NCI-H748 (cell line): ENCODE results near the gene CPXM2.
A peak's percentile ranks its signal among the peaks of the same experiment; 100 is the strongest.

Experiments used
- DNase-seq: peaks from one replicate; lab custom pipeline; 2025; ENCODE audit not compliant: unreplicated experiment; lab: John Stamatoyannopoulos, UW

Gene CPXM2

DNA sequence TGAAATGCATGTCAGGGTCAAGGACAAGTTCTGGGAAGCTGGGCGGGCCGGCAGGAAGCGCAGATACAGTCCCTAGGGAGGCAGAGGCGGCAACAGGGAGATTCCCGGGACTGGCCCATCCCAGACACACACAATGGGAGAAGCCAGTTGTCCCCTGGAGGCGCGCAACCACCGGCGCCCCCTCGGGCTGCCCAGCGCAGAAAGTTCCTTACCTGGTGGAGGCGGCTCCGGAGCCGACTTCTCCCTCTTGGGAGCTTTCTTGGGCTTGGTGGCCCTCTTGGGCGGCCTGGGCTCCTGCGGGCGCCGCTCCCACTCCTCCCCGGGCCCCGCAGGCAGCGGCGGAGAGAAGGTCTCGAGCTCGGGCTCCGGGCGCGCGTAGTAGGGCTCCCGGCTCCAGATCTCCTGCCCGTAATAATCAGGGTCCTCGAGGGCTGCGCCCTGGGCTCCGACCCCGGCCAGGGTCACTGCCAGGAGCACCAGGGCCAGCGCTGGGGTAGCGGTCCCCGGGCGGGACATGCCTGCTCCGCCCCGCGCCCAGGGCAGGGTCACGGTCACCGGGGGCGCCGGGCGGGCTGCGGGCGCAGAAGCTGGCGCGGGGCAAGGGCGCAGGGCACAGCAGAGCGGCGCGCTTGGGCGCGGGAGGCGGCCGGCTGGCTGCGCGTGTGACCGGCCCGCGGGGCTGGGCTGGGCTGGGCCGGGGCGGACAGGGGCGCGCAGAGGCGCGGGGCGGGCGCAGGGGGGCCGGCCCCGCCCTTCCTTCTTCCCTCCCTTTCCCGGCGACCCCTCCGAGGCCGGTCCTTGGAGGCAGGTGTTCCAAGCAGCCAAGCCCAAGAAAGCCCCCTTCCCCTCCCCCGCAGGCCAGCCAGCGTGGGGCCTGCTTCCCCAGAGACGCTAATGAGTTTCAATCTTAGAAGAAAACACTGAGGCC, at the start of gene CPXM2:
TSS of gene CPXM2 (minus strand) at position 664 of the 928 bp plus-strand sequence. CDS start at position 516, 148 bp downstream.
- DNase-seq, result no peak

DNA sequence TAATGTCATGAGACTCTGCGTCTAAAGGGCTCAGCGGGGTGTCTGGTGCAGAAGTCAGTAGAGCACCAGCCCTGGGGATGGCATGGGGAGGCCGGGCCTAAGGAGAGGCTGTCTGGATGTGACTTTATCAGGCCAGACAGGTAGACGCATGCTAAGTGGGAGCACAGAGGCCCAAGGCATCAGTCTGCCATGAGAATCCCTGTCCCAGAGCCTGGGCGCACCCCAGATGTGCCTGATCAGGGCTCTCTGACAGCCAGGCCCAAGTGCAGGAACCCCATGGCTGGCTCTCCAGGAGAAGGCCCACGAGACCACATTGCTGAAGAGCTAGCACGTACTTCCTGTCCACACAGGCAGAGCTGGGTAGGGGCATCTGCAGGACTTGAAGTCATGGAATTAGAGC, 48.0 kb upstream of the CPXM2 start:
- no peak for DNase-seq

DNA sequence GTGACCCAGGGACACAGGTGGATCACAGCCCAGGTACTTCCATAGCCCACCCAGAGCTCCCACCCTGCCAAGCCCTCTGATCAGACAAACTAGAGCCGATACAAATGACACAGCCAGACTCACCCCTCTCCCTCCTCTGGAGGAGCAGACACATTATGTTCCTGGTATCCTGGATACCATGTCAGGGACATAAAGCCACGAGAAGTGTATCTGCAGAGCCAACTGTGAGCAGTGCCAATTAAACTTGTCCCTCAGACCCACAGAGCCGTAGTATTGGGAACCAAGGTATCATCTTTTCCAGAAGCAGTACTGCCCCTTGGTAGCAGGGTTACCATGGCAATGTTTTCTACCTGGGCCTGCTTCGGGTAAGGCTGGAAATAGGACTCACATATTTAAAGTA, 47.3 kb upstream of the CPXM2 start:
- no peak for DNase-seq

DNA sequence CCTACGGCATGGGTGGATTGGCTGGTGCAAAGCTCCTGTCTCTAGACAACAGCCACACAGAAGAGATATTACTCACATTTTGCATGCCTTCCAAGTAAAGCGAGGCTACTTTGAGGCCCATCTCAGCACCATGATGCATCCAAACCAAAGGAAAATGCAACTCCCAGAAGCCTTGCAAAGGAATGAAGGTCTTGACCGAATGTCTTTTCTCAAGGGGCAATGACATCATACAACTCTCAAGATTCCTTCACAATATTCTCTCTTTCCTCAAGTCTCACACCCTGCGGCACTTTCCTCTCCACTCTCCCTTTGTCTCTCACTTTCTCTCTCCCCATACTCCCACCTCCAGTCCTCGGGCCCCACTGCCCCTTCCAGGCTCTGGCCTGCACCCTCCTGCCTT, 44.8 kb upstream of the CPXM2 start:
- no peak for DNase-seq

DNA sequence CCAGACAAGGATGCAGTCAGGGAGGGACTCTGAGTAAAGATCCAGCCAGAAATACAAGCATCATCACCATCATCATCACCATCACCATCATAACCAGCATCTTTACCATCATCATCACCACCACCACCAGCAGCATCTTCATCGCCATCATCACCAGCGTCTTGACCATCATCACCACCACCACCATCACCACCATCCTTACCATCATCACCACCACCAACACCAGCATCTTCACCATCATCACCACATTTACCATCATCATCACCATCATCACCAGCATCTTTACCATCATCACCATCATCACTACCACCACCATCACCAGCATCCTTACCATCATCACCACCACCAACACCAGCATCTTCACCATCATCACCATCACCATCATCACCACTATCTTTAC, 44.1 kb upstream of the CPXM2 start:
- DNase-seq, result no peak

DNA sequence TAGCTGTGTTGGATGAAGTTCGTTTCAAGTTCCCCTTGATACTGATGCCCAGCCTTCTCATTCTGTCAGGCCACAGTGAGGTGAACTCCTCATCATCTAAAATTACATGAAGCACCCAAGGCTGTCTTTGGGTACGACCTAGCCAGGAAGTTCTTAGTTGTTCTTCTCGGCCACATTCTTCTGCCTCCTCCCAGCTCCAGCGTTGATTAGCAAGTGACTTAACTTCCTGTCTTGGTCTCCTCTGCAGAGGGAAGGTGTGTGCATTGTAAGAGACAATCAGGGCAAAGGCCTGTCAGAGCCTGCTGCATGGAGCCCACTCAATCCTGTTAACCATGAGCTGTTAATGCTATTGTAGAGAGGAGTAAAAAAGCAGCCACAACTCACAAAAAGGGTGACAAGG, 43.2 kb upstream of the CPXM2 start:
- DNase-seq, result no peak

DNA sequence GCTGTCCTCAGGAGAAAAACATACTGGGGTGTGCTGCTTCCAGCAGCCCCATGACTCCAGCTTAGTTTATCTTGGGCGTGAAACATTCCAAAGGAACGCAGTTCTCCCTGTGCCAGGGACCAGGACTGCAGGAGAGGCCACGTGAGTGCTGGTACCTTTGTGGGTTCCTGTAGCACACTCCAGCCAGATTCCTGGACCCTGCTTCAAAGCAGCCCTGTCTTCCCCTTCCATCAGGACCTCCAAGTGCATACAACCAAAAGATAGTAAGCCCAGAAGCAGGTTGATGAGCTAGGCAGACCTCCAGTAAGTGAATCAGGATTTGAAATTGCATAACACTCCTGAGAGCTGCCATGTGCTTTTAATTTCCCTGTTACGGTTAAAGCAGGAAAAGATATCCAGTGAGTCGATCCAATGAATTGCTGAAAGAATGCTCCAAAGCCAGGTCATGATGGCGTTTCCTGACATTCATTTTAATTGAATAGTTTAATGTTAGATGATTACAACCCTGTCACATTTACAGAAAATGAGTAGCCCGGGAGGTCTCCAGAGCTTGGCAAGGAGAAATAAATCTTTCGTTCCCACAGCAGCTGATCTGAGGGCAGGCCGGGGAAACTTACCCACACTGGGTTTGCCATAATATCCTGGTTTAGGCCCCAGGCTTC, 38.9 kb upstream of the CPXM2 start:
- no peak for DNase-seq

DNA sequence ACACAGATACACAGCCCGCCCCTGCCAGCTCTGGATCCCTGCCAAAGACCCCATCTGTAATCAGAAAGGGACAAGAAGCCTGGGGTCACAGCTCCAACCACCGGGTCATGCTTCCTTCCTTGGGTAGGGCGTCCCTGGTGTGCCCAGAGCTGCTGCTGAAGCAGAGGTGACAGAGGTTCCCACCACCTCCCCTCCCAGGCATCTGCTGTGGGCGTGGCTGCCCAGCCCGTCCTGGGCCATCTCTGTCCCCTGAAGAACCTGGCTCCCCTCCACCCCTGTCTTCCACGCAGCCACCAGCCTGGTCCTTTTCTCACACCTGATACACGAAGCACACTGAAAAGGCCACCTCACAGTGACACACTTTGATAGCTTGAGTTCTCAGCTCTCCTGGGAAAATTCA, 38.2 kb upstream of the CPXM2 start:
- no peak for DNase-seq

DNA sequence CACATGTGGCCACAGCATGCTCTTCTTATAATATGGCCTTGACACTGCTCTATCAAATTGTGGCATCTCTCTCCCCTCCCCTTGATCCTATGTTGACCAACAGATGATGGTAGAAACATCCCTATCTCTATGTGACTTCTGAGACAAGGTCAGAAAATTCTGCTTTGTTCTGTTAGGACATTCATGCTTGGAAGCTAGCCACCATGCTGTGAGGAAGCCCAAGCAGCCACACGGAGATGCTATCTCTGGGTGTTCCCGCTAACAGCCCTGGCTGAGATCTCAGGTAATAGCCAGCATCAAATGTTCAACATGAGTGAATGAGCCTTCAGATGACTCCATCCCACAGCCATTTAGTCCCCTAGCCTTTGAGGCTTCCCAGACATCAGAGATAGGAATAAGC, 36.8 kb upstream of the CPXM2 start:
- no peak for DNase-seq

DNA sequence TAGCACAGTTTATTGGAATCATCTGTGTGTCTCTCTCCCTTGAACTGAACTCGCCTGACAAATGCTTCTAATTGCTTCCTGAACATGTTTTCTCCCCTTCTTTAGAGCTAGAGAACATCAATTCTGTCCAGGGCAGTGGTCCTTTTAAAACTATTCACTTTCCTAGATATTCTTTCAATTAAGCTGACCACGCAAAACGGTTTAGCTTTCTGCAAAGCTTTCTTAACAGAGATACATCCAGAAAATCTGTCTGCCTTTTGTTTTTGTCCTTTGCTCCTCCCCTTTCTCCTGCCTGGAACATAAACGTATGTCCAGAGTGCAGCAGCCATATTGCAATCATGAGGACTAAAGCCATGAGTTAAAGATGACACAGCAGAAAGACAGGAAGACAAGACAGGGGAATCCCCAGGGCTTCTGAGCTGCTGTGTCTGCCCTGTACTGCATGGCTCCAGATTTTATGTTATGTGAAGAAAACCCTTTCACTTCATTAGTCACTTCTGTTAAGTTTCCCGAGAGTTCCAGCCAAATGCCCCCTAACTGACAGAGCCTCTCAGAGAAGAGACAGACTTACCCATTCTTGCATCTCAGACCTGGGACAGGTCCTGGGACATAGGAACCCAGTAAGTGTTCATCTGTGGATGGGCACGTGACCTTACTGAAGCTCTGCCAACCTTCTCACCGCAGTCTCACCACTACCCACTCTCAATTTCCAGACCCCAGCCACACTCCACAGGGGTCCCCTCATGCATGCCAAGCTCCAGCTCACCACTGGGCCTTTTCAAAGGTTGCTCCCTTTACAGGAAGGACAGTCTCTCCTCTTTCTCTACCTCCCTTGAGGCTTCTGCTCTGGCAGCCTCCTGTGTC, 35.0 kb upstream of the CPXM2 start:
- no peak for DNase-seq

DNA sequence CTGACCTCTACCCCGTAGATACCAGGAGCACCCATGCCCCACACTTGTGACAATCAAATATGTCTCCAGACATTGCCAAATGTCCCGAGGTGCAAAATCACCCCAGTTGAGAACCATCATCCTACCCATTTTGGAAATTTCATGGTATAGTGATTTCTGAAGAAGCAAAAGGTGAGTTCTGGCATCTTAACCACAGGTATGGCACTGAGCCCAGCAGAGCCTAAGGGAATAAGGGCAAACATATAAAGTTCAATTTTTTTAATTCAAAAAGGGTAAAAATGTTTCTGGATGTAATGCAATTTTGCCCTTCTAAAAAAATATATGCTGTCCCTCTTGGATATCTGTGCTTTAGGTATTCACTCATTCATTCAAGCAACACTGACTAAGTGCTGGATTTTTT, 30.5 kb upstream of the CPXM2 start:
- no peak for DNase-seq

DNA sequence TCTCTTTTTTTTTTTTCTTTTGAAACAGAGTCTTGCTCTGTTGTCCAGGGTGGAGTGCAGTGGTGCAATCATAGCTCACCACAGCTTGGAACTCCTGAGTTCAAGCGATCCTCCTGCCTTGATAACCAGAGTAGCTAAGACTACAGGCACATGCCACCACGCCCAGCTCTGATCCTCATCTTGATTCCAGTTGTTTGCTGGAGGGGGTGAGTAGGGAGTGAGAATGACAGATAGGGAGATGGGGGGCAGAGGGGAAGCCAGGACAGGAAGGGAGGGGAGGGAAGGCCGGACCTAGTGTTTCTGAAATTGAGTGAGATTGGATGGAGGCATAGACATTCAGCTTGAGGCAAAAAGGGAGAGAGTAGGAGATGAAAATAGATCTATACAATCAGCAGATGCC, 25.2 kb upstream of the CPXM2 start:
- no peak for DNase-seq

DNA sequence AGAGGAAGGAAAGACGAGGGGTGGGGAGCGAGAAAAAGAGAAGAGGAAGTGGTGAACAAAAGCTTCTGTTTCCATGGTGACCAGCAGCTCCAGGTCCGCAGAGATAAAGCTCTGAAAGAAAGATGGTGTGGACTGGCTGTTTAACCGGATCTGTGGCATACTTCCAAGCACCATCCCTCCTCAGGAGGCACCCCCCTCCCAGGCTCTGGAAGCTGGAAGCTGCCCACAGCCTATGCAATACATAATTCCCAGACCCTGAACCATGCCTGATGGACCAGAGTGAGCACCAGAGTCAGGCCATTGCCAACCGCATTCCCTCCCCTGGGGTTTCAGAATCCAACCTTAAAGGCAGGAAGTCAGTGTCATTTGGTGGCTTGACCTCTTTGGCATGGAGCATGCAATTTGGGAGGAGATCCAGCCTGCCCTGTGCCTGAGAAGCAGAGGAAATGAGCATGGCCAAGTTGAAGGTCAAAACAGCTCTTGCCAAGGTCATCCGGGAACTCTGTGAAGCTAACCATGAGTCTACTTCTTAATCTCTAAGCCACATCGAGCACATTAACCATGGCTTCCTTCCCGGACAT, 22.2 kb upstream of the CPXM2 start:
- peak; percentile 76 for DNase-seq

DNA sequence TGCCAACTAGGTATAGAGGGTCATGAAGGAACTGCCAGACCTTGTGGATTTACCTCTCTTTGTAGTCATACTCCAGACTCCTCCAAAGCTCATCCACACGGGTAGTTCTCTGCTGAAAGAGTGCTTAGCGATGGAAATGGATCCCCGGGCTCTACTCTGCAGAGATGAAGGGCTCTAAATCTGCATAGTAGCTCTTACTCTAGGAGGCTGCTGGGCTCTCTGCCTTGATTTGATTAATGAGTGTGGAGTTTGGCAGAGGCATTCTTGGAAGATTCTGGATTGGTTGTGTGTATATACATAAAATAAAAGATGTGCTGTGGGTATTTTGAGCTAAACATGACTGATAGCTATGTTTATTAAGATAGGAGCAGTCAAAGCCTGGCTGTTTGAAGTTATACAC, 21.3 kb upstream of the CPXM2 start:
- DNase-seq, result no peak

DNA sequence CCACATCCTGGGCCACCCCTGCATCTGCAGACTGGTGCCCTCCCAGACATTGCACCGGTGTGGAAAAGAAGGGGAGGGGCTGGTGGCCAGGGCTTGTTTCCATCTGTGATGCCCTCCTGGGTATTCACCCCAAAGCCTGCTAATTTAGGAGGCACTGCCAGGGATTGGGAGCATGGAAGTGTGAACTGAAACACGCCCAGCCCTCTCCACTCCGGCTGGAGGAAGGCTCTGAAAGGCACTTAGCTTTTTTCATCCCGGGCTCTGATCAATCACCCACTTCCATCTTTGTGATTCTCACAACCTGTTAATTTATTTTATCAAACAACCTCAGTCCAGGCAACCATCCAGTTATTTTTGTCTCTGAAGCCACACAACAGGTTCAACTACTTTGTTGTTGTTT, 20.9 kb upstream of the CPXM2 start:
- DNase-seq, result peak; percentile 28

DNA sequence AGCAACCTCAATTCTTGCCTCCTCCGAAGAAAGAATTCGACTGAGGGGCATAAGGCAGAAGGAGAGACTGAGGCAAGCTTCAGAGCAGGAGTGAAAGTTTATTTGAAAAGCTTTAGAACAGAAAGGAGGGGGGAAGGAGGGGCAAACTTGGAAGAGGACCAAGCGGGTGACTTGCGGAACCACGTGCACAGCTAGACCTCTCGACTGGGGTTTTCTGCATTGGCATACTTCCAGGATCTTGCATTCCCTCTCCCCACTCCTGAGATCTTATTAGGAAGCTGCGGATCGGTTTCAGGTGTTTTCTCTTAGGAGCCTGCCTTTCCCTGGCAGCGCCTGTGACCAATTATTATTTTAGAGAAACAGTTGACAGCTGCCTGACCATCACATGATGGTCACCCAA, 20.3 kb upstream of the CPXM2 start:
- peak; percentile 68 for DNase-seq

DNA sequence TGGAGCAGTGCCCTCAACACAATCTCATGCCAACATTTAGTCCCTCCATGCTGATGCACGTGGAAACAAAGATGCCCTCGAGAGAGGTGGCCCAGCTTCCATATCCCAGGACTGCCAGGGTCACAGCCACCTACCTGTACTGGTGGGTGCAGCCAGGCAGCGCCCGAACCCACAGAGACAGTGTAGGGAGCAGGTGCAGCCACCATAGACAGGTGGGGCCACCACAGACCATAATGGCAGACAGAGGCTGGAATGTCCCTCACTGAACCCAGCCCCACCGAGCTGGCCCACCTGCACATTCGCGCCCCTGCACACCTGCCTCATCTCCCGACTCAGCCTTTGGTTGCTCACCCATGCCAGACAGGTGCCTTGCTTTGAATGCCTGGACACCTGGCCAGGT, 18.3 kb upstream of the CPXM2 start:
- peak; percentile 19 for DNase-seq

DNA sequence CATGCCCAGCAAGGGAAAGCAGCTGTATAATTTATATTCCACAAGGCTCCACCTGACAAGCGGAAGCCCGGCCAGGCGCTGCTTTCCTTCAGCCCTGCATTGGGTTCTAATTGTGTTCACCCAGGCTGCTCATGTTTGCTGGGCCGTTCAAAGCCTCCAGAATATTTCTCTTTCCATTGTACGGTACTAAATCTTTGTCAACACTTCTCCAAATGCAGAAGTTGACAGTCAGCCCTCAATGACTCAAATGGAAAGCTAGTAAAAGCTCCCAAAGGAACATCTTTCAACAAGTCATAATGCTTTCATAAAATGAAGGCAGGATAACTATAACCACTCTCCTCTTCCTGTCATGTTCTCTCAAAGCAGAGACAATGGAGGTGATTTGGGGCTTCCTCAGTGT, 17.8 kb upstream of the CPXM2 start:
- no peak for DNase-seq

DNA sequence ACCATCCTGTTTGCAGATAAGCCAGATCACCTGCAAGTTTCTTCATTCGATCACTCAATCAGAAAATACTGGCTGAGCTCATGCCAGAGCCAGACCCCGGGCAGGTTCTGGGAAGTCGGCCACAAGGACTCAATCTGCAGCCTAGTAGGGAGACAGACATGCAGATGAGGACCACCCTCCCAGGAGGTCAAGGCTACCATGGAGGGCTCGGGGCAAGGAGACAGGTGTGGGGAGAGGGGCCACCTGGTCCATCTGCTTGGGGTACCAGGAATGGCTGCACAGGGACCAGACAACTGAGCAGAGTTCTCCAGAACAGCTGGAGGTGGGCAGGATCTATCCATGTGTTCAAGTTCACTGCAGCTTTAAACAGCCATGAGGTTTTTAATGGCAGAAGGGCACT, 16.8 kb upstream of the CPXM2 start:
- no peak for DNase-seq

DNA sequence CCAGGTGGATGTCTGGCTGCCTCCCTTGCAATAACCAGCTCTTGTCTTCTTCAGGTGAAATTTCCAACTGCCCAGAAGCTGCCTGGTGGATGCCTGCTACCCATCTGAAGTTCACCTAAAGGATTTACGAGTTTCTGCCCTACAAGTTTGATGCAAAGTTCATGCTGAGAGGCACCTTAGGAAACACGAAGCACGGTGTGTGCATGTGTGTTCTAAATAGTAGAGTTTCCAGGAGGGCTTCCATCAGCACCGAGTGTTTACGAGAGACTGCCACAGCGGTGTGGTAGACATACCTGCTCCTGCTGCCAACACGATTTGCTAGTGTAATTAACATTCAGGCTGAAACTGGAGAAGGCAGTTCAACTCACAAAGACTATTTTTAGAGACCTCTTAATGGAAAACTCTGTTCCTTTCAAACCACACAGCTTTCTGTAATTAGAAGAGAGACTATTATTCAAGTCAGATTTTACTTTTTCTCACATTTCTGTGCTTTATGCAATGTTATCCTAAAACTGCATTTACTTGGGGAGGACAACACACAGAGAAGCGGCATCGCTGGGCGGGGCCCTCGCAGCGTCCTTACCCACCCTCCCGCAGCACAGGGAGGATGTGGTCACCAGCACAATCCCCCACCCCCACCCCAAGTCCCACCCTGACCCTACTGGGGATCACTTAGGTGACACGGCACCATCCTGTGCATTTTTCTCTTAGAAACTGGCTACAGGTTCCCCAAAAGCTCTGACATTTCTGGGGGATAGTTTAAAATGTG, 15.5 kb upstream of the CPXM2 start:
- peak; percentile 60 for DNase-seq
